ENCODE data around the gene SSNA1. TPM values are rescaled to one million over a fixed set of nuclear protein-coding genes. Genes with fewer than 3 reads are reported as not detected.

The SSNA1 gene
- total RNA-seq, 1 donor from 2014 or later = 52.7 TPM

GRCh38 chr9:137189297-137190295, 1.1 kb downstream of the SSNA1 start:
- H3K27ac Mint-ChIP-seq (ENCODE audit: unreplicated experiment) = peak overlapping the region; percentile 87
- Histone ChIP-seq H3K9me3 (ENCODE audit: insufficient read depth, low read depth, low read length) (no peaks in the 10 kb centered on the region), H3K4me2 (ENCODE audit: low read length) (peak overlapping the region; percentile 99), H3K4me3 (ENCODE audit: insufficient read depth, low read depth, low read length) (peak overlapping the region; percentile 94), H3K4me1 (ENCODE audit: insufficient read depth, low read length) (peaks cover 19% of the 10 kb centered on the region), H3K79me2 (ENCODE audit: insufficient read depth, low read length) (peaks cover 78% of the 10 kb centered on the region), H3K27me3 (ENCODE audit: insufficient read depth, low read length) (no peaks in the 10 kb centered on the region), H3K9ac (ENCODE audit: low read length) (peak overlapping the region; percentile 93), H3K27ac (ENCODE audit: low read depth, low read length) (peak overlapping the region; percentile 90), H2AFZ (ENCODE audit: low read depth, low read length) (peak overlapping the region; percentile 87), H4K20me1 (ENCODE audit: insufficient read depth, low read length) (peaks cover 73% of the 10 kb centered on the region), H3K36me3 (ENCODE audit: insufficient read depth, low read length) (no peaks in the 10 kb centered on the region)
- no peaks in the 10 kb centered on the region for H3K27me3 Mint-ChIP-seq (ENCODE audit: low read depth, unreplicated experiment)
- peaks cover 7% of the 10 kb centered on the region for H3K36me3 Mint-ChIP-seq (ENCODE audit: low read depth, unreplicated experiment)
- DNase-seq (ENCODE audit: low read depth) (no peak), FAIRE-seq (no peak)
- no peaks in the 10 kb centered on the region for H3K9me3 Mint-ChIP-seq (ENCODE audit: unreplicated experiment)
- H3K4me1 Mint-ChIP-seq (ENCODE audit: low read depth, unreplicated experiment) = peaks cover 17% of the 10 kb centered on the region
- peak overlapping the region; percentile 95 for H3K4me3 Mint-ChIP-seq (ENCODE audit: unreplicated experiment)
- TF ChIP-seq CTCF (IDR thresholded peaks at IDR 0.05; ENCODE audit: insufficient read depth, low read depth, low read length) (no peak), EZH2 (IDR thresholded peaks at IDR 0.05; ENCODE audit: insufficient read depth, low read length) (no peak)

GRCh38 chr9:137190315-137190856, 1.9 kb downstream of the SSNA1 start:
- Histone ChIP-seq H3K9me3 (ENCODE audit: insufficient read depth, low read depth, low read length) (no peaks in the 10 kb centered on the region), H3K36me3 (ENCODE audit: insufficient read depth, low read length) (no peaks in the 10 kb centered on the region), H3K4me3 (ENCODE audit: insufficient read depth, low read depth, low read length) (no peak overlapping the region), H3K79me2 (ENCODE audit: insufficient read depth, low read length) (peaks cover 81% of the 10 kb centered on the region), H4K20me1 (ENCODE audit: insufficient read depth, low read length) (peaks cover 80% of the 10 kb centered on the region), H3K9ac (ENCODE audit: low read length) (peak overlapping the region; percentile 93), H3K4me1 (ENCODE audit: insufficient read depth, low read length) (peaks cover 19% of the 10 kb centered on the region), H3K27ac (ENCODE audit: low read depth, low read length) (no peak overlapping the region), H3K4me2 (ENCODE audit: low read length) (peak overlapping the region; percentile 99), H2AFZ (ENCODE audit: low read depth, low read length) (no peak overlapping the region), H3K27me3 (ENCODE audit: insufficient read depth, low read length) (no peaks in the 10 kb centered on the region)
- TF ChIP-seq EZH2 (IDR thresholded peaks at IDR 0.05; ENCODE audit: insufficient read depth, low read length) = no peak
- no peak for TF ChIP-seq CTCF (IDR thresholded peaks at IDR 0.05; ENCODE audit: insufficient read depth, low read depth, low read length)
- Mint-ChIP-seq H3K9me3 (ENCODE audit: unreplicated experiment) (no peaks in the 10 kb centered on the region), H3K27ac (ENCODE audit: unreplicated experiment) (peak overlapping the region; percentile 26), H3K27me3 (ENCODE audit: low read depth, unreplicated experiment) (no peaks in the 10 kb centered on the region), H3K36me3 (ENCODE audit: low read depth, unreplicated experiment) (peaks cover 7% of the 10 kb centered on the region), H3K4me1 (ENCODE audit: low read depth, unreplicated experiment) (peaks cover 20% of the 10 kb centered on the region), H3K4me3 (ENCODE audit: unreplicated experiment) (peak overlapping the region; percentile 95)
- DNase-seq (ENCODE audit: low read depth) = no peak
- FAIRE-seq = no peak
